ENCODE data around the gene ITCH.

- TF ChIP-seq EZH2phosphoT487 (IDR thresholded peaks at IDR 0.05; ENCODE audit: insufficient read depth, low read depth) = no peak
- TF ChIP-seq EZH2 (IDR thresholded peaks at IDR 0.05; ENCODE audit: insufficient read depth, poor library complexity, severe bottlenecking) = no peak
These were observed 149.3 kb downstream of the ITCH start for GRCh38 chr20:34512266-34512954.
